Pericardium fibroblast (primary cell): Measurements from ENCODE around the gene FAM153A. TPM values are rescaled to one million over a fixed set of nuclear protein-coding genes. Genes with fewer than 3 reads are reported as not detected.

Experiments
- total RNA-seq: library from RNA; depleted of rRNA; stranded (reverse); fragments of >200 nt; gene quantifications from 2 replicates; pipeline ENCODE4 v1.2.3, GENCODE V29; 2015

FAM153A gene
- 0.12 TPM in 1 of 2 replicates, not detected in the other for total RNA-seq

GRCh38 chr5:177782792-177783633 lies at the start of gene FAM153A:
Gene FAM153A (minus strand): TSS chr5:177782899.

Other genes with a start within 250 kb of the FAM153A start
- 31.7 and 48.8 TPM in 2 replicates for gene FAM193B, start 228.3 kb downstream of the FAM153A start, total RNA-seq
- 123 and 174 TPM in 2 replicates for gene TMED9, start 190.7 kb downstream of the FAM153A start, total RNA-seq
- gene B4GALT7, start 182.8 kb downstream of the FAM153A start, total RNA-seq, result 25.4 and 44.9 TPM in 2 replicates
- not detected in 2 replicates for gene PROP1, start 213.3 kb upstream of the FAM153A start, total RNA-seq